Left hindlimb (tissue), 1 donor: ENCODE measurements around the gene RDX.

Source experiments
- DNase-seq: peaks from one replicate; pipeline ENCODE4 v3.0.0-alpha.2; 2018

The RDX gene

GRCh38 chr11:110126936-110127335, 169.5 kb downstream of the RDX start:
- no peak for DNase-seq

DNA sequence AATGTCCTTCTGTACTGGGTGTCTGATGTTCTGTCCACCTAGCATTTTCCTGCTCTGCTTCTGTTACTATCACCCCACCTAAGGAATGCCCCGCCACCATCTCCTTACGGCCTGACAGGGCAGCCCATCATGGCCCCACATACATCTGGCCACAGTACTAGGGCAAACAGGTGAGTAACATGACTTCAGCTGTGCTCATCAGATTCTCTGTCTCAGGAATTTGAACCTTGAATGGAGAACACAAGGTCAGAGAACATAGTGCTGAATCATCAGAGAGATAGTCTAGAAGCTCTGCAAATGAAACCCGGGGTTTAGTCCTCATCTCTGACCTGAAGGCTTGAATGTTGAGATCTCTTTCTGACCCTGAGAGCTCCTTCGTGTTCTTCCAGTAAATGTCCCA, 170.8 kb downstream of the RDX start:
- DNase-seq = no peak
